AG04450 (cell line): Measurements from ENCODE around the gene FIBCD1. TPM values are rescaled to one million over a fixed set of nuclear protein-coding genes. Genes with fewer than 3 reads are reported as not detected.

Source experiments
- CTCF ChIA-PET: fragments of 300-600, 350-600 bp; formaldehyde crosslinking; extraction: SDS; loops from one replicate; lab custom pipeline; 2022; ENCODE audit warnings: antibody characterized with exemption, inconsistent platforms; lab: Charles Lee
- POLR2A ChIA-PET: fragments of 350-600 bp; formaldehyde crosslinking; extraction: SDS; loops from one replicate; lab custom pipeline; 2021; ENCODE audit warnings: antibody characterized with exemption, inconsistent platforms; lab: Yijun Ruan, JAX
- DNase-seq: peaks from one replicate; pipeline ENCODE4 v3.0.0-alpha.2; 2011; ENCODE audit warnings: low read depth, low spot score
- H3K27ac ChIP-seq: one replicate; pipeline ENCODE4 v1.5.1; 2012; ENCODE audit warnings: low read depth, low read length, control low read depth
- H3K27me3 ChIP-seq: one replicate; pipeline ENCODE4 v1.6.0; 2012; ENCODE audit warnings: low read length; ENCODE audit not compliant: control insufficient read depth, insufficient read depth
- H3K4me3 ChIP-seq: 2 replicates; pipeline ENCODE4 v1.5.1; 2011; ENCODE audit warnings: mild to moderate bottlenecking, low read depth, low read length, control low read depth
- H3K9me3 ChIP-seq: 2 replicates; pipeline ENCODE4 v1.5.1; 2012; ENCODE audit warnings: low read length; ENCODE audit not compliant: control insufficient read depth, insufficient read depth
- CTCF ChIP-seq: IDR thresholded peaks from 2 replicates; pipeline ENCODE4 v1.5.1; 2011; ENCODE audit warnings: low read depth, low read length, control low read depth, inconsistent platforms
- polyA plus RNA-seq: library from polyadenylated mRNA; depleted of rRNA; stranded (reverse); fragments of >200 nt; gene quantifications from 2 replicates; pipeline ENCODE4 v1.2.3, GENCODE V29; 2011

FIBCD1 gene
- polyA plus RNA-seq, 1 experiment = 2.2 TPM

GRCh38 chr9:130974697-130975096, 35.6 kb upstream of the FIBCD1 start:
- ChIA-PET POLR2A (no interaction called here), CTCF (interaction anchor here (0.6 kb wide), 1 partner anchor 363 kb away, joined by 4 read pairs; no protein-coding TSS in a partner anchor)
- TF ChIP-seq CTCF = no peak
- Histone ChIP-seq H3K4me3 (no peak overlapping the region), H3K27me3 (peaks cover 38% of the 10 kb centered on the region), H3K9me3 (no peaks in the 10 kb centered on the region; the same call in 1 of the 2 replicates), H3K27ac (no peak overlapping the region)
- DNase-seq = no peak

- POLR2A ChIA-PET = interaction anchor here (0.6 kb wide), 1 partner anchor 61 kb away, joined by 7 read pairs; no protein-coding TSS in a partner anchor
- H3K9me3 ChIP-seq = no peaks in the 10 kb centered on the region; the same call in 1 of the 2 replicates
- CTCF ChIA-PET = interaction anchor here (0.6 kb wide), 1 partner anchor 363 kb away, joined by 4 read pairs; no protein-coding TSS in a partner anchor
- no peak for TF ChIP-seq CTCF
- H3K27me3 ChIP-seq = peaks cover 38% of the 10 kb centered on the region
- no peak for DNase-seq
- no peak overlapping the region for H3K27ac ChIP-seq
- H3K4me3 ChIP-seq = no peak overlapping the region
Observed at GRCh38 chr9:130973686-130974281, 34.7 kb upstream of the FIBCD1 start.

GRCh38 chr9:130972957-130973685, 34.1 kb upstream of the FIBCD1 start:
- ChIA-PET CTCF (no interaction called here), POLR2A (interaction anchor here (0.6 kb wide), 1 partner anchor 31 kb away, joined by 10 read pairs; no protein-coding TSS in a partner anchor)
- no peak for TF ChIP-seq CTCF
- no peak for DNase-seq
- H3K27ac ChIP-seq = no peak overlapping the region
- H3K4me3 ChIP-seq = no peak overlapping the region
- peaks cover 38% of the 10 kb centered on the region for H3K27me3 ChIP-seq
- no peaks in the 10 kb centered on the region; the same call in 1 of the 2 replicates for H3K9me3 ChIP-seq

- Histone ChIP-seq H3K27ac (no peak overlapping the region), H3K4me3 (no peak overlapping the region), H3K9me3 (no peaks in the 10 kb centered on the region; the same call in 1 of the 2 replicates), H3K27me3 (peaks cover 36% of the 10 kb centered on the region)
- no peak for DNase-seq
- no peak for TF ChIP-seq CTCF
- POLR2A ChIA-PET = interaction anchor here (0.6 kb wide), 1 partner anchor 31 kb away, joined by 10 read pairs; no protein-coding TSS in a partner anchor
- CTCF ChIA-PET = no interaction called here
Observed at GRCh38 chr9:130972277-130972956, 33.4 kb upstream of the FIBCD1 start.
